Caco-2 (cell line): Measurements from ENCODE around the gene KIAA1671. TPM values are rescaled to one million over a fixed set of nuclear protein-coding genes. Genes with fewer than 3 reads are reported as not detected.

Source experiments
- BruUV-seq: library from RNA; stranded (reverse); fragments of 400-500 nt; replicated peaks from 2 replicates; lab custom pipeline; 2021; lab: Mats Ljungman, UMichigan
- CTCF ChIA-PET: fragments of 300-600 bp; sonication (Branson Sonifier 250); formaldehyde crosslinking; loops from one replicate; lab custom pipeline; 2022; ENCODE audit warnings: antibody characterized with exemption; lab: Charles Lee
- POLR2A ChIA-PET: fragments of 300-600 bp; sonication (Branson Sonifier 250); formaldehyde crosslinking; loops from one replicate; lab custom pipeline; 2022; ENCODE audit warnings: antibody characterized with exemption; lab: Charles Lee
- DNase-seq, 2 experiments: peaks; one replicate each; pipeline versions ENCODE4 v3.0.0 to v3.0.0-alpha.2; 2020 to 2022
- H3K27me3 ChIP-seq: replicated peaks from 2 replicates; pipeline ENCODE4 v1.6.0; 2011; ENCODE audit warnings: low read length; ENCODE audit not compliant: control insufficient read depth, insufficient read depth
- H3K36me3 ChIP-seq: 2 replicates; pipeline ENCODE4 v1.5.1; 2011; ENCODE audit warnings: low read length; ENCODE audit not compliant: control insufficient read depth, insufficient read depth
- H3K4me1 ChIP-seq: fragments of 250-450 bp; sonication (Bioruptor Pico); 2 replicates; pipeline ENCODE4 v1.5.1; 2020; ENCODE audit warnings: mild to moderate bottlenecking
- H3K4me3 ChIP-seq: 2 replicates; pipeline ENCODE4 v1.5.1; 2011; ENCODE audit warnings: low read depth, mild to moderate bottlenecking, control low read depth, low read length
- H3K9me3 ChIP-seq: fragments of 250-450 bp; sonication (Bioruptor Pico); 2 replicates; pipeline ENCODE4 v1.5.1; 2020; ENCODE audit warnings: mild to moderate bottlenecking, moderate library complexity
- H3K27ac Mint-ChIP-seq: one replicate; pipeline ENCODE4 v1.8.0; 2022; ENCODE audit warnings: mixed read lengths; ENCODE audit not compliant: unreplicated experiment
- H3K27me3 Mint-ChIP-seq: one replicate; pipeline ENCODE4 v1.8.0; 2022; ENCODE audit warnings: mixed read lengths; ENCODE audit not compliant: insufficient read depth, unreplicated experiment
- H3K36me3 Mint-ChIP-seq: one replicate; pipeline ENCODE4 v1.8.0; 2022; ENCODE audit warnings: mild to moderate bottlenecking, mixed read lengths; ENCODE audit not compliant: insufficient read depth, unreplicated experiment
- H3K4me1 Mint-ChIP-seq: one replicate; pipeline ENCODE4 v1.8.0; 2022; ENCODE audit warnings: low read depth, mixed read lengths; ENCODE audit not compliant: unreplicated experiment
- H3K4me3 Mint-ChIP-seq: one replicate; pipeline ENCODE4 v1.8.0; 2022; ENCODE audit warnings: mild to moderate bottlenecking, moderate library complexity, mixed read lengths; ENCODE audit not compliant: unreplicated experiment
- H3K9me3 Mint-ChIP-seq: one replicate; pipeline ENCODE4 v1.8.0; 2022; ENCODE audit warnings: mixed read lengths; ENCODE audit not compliant: unreplicated experiment
- CTCF ChIP-seq, 2 experiments: fragments of 200-600 bp in 1 of 2; IDR thresholded peaks; 1 replicate in 1 of 2; 2 replicates in 1 of 2; pipeline versions ENCODE4 v1.5.1 to v1.8.0; 2011 to 2022; ENCODE audit warnings: antibody characterized with exemption in 1 of 2, control low read depth in 1 of 2, inconsistent platforms in 1 of 2, low read depth in 1 of 2, low read length in 1 of 2, mild to moderate bottlenecking in 1 of 2, moderate library complexity in 1 of 2; ENCODE audit not compliant: insufficient read depth in 1 of 2, severe bottlenecking in 1 of 2, unreplicated experiment in 1 of 2
- intact Hi-C: fragments of 100-400 bp; cut with micrococcal nuclease; formaldehyde crosslinking; loops from one replicate; pipeline ENCODE4 v1.10.0; 2022; ENCODE audit not compliant: unreplicated experiment
- total RNA-seq: library from RNA; stranded (reverse); gene quantifications from 2 replicates; pipeline ENCODE4 v1.2.3, GENCODE V29; 2022

The KIAA1671 gene
- total RNA-seq, 1 experiment from 2014 or later, result 28.6 TPM

DNA sequence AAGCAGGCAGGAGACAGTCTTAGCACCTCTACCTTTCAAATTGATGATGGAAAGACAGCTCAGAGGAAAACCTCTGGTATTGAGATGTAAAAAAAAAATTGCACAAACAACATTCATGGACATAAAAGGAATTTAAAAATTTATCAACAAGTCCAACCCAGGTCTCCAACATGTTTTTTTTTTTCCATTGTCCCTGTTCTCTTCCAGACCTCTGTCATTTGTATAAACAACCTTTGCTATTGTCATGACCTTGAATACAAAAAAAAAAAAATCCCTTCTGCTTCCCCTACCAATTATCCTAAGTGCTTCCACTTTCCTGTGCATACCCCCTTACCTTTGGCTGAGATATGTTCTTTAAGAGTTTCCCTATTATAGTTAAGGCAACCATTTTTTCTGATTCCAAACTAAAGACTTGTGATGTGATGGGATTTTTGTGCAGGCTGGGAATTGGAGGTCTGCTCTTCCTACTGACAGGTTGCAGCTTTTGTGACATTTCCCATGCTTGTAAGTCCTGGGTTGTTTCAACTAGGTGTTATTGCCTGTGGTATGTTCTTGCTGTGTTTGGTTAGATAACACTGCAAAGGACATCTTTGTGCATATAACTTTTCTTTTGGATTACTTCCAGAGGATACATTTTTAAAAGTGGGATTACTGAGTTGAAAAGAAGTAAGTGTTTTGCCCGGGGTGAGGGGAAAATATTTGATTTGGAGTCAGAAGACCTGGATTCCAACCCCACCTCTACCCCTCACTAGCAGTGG is 67.1 kb downstream of the KIAA1671 start:
- peaks cover 7% of the 10 kb centered on the region for H3K36me3 Mint-ChIP-seq
- TF ChIP-seq CTCF (IDR thresholded peaks at IDR 0.05; ENCODE audit: insufficient read depth in 1 of 2, low read depth in 1 of 2, low read length in 1 of 2, severe bottlenecking in 1 of 2, unreplicated experiment in 1 of 2), result no peak
- no TSS peak for BruUV-seq
- H3K9me3 ChIP-seq, result no peaks in the 10 kb centered on the region
- intact Hi-C loops, result no loop called here
- H3K4me3 Mint-ChIP-seq, result no peak overlapping the region
- no peak overlapping the region for H3K4me3 ChIP-seq
- no peaks in the 10 kb centered on the region for H3K9me3 Mint-ChIP-seq
- ChIA-PET POLR2A (no interaction called here), CTCF (no interaction called here)
- no peaks in the 10 kb centered on the region for H3K36me3 ChIP-seq
- H3K27me3 ChIP-seq, result no peaks in the 10 kb centered on the region
- no peak for DNase-seq
- H3K4me1 Mint-ChIP-seq, result no peaks in the 10 kb centered on the region
- no peaks in the 10 kb centered on the region for H3K4me1 ChIP-seq
- H3K27ac Mint-ChIP-seq, result no peak overlapping the region
- H3K27me3 Mint-ChIP-seq, result no peaks in the 10 kb centered on the region

GRCh38 chr22:25021409-25021808 is 68.9 kb downstream of the KIAA1671 start:
- CTCF ChIA-PET, result no interaction called here
- POLR2A ChIA-PET, result no interaction called here

More at GRCh38 chr22:25021409-25021808, 68.9 kb downstream of the KIAA1671 start:
- intact Hi-C loops, result no loop called here
- no TSS peak for BruUV-seq
- Histone ChIP-seq H3K36me3 (no peaks in the 10 kb centered on the region), H3K9me3 (no peaks in the 10 kb centered on the region), H3K27me3 (no peaks in the 10 kb centered on the region), H3K4me3 (no peak overlapping the region), H3K4me1 (peaks cover 9% of the 10 kb centered on the region; the same call in 1 of the 2 replicates)
- peak overlapping the region; percentile 23 for H3K27ac Mint-ChIP-seq
- no peaks in the 10 kb centered on the region for H3K9me3 Mint-ChIP-seq
- H3K36me3 Mint-ChIP-seq, result peaks cover 7% of the 10 kb centered on the region
- TF ChIP-seq CTCF (IDR thresholded peaks at IDR 0.05; ENCODE audit: insufficient read depth in 1 of 2, low read depth in 1 of 2, low read length in 1 of 2, severe bottlenecking in 1 of 2, unreplicated experiment in 1 of 2), result no peak
- peaks cover 8% of the 10 kb centered on the region for H3K4me1 Mint-ChIP-seq
- no peak overlapping the region for H3K4me3 Mint-ChIP-seq
- DNase-seq, result no peak
- H3K27me3 Mint-ChIP-seq, result no peaks in the 10 kb centered on the region
